K562 (cell line): ENCODE measurements around the gene MED17. TPM values are rescaled to one million over a fixed set of nuclear protein-coding genes. Genes with fewer than 3 reads are reported as not detected.
A peak's percentile ranks its signal among the peaks of the same experiment; 100 is the strongest.

Source experiments
- ATAC-seq: fragments of 200-7000 bp; cut with Tn5 transposase; 3 replicates; pipeline ENCODE4 v1.9.1; 2020; ENCODE audit warnings: moderate library complexity
- BruUV-seq: library from RNA; stranded (reverse); fragments of 400-500 nt; replicated peaks from 2 replicates; lab custom pipeline; 2021; lab: Mats Ljungman, UMichigan
- CTCF ChIA-PET: fragments of 300-600 bp; formaldehyde crosslinking; extraction: SDS; loops from one replicate; lab custom pipeline; 2021; ENCODE audit warnings: low intra/inter-chr PET ratio; lab: Yijun Ruan, JAX
- POLR2A ChIA-PET: fragments of 300-600, 350-650 bp; sonication (Branson Sonifier 250); formaldehyde crosslinking; extraction: SDS; loops from one replicate; lab custom pipeline; 2021; ENCODE audit warnings: antibody characterized with exemption, inconsistent platforms; lab: Yijun Ruan, JAX
- DNase-seq, 4 experiments: peaks; one replicate each; pipeline versions ENCODE4 v3.0.0 to v3.0.0-alpha.2; 2011 to 2018; ENCODE audit warnings: low spot score in 3 of 4, mixed read lengths in 3 of 4; ENCODE audit errors: extremely low read depth in 1 of 4
- FAIRE-seq: peaks from 2 replicates; lab custom pipeline; 2011; peaks lifted over from hg19 to GRCh38; lab: Jason Lieb, UNC
- H2AFZ ChIP-seq: 2 replicates; pipeline ENCODE4 v1.6.0; 2011; ENCODE audit warnings: low read depth, low read length, control low read depth, inconsistent platforms
- H3K27ac ChIP-seq: fragments of 200-600 bp; 3 replicates; pipeline ENCODE4 v1.8.0; 2011; ENCODE audit warnings: low read depth, mild to moderate bottlenecking, control low read depth, inconsistent platforms, low read length, moderate library complexity, mixed read lengths; ENCODE audit errors: extremely low read depth
- H3K27me3 ChIP-seq, 2 experiments: fragments of 300-600 bp in 1 of 2; 2 replicates in 1 of 2; 3 replicates in 1 of 2; pipeline versions ENCODE4 v1.6.0 to v1.8.0; 2011; ENCODE audit warnings: inconsistent platforms in 2 of 2, low read length in 2 of 2, mild to moderate bottlenecking in 1 of 2, mixed read lengths in 1 of 2, moderate library complexity in 1 of 2; ENCODE audit not compliant: control insufficient read depth in 2 of 2, insufficient read depth in 2 of 2
- H3K36me3 ChIP-seq: fragments of 300-600 bp; 3 replicates; pipeline ENCODE4 v1.8.0; 2011; ENCODE audit warnings: mild to moderate bottlenecking, low read length, inconsistent platforms; ENCODE audit not compliant: control insufficient read depth, insufficient read depth
- H3K4me1 ChIP-seq, 2 experiments: fragments of 200-600 bp in 1 of 2; replicated peaks in 1 of 2; 2 replicates in 1 of 2; 3 replicates in 1 of 2; pipeline versions ENCODE4 v1.5.1 to v1.8.0; 2011; ENCODE audit warnings: inconsistent platforms in 2 of 2, low read length in 2 of 2, mild to moderate bottlenecking in 1 of 2, mixed read lengths in 1 of 2, moderate library complexity in 1 of 2; ENCODE audit not compliant: control insufficient read depth in 2 of 2, insufficient read depth in 2 of 2
- H3K4me2 ChIP-seq: 2 replicates; pipeline ENCODE4 v1.6.1; 2011; ENCODE audit warnings: low read length, control low read depth, inconsistent platforms, mixed read lengths; ENCODE audit not compliant: insufficient read depth
- H3K4me3 ChIP-seq: fragments of 200-600 bp; sonication (generic), shearing (Covaris generic); 2 replicates; pipeline ENCODE4 v1.5.1; 2016; ENCODE audit warnings: control low read depth, inconsistent platforms
- H3K79me2 ChIP-seq: fragments of 200-600 bp; 3 replicates; pipeline ENCODE4 v1.8.0; 2011; ENCODE audit warnings: low read length, inconsistent platforms; ENCODE audit not compliant: control insufficient read depth, insufficient read depth
- H3K9ac ChIP-seq, 2 experiments: 2 replicates each; pipeline versions ENCODE4 v1.6.0 to v1.6.1; 2011; ENCODE audit warnings: low read depth in 2 of 2, low read length in 2 of 2, control low read depth in 1 of 2, inconsistent platforms in 1 of 2, mild to moderate bottlenecking in 1 of 2, mixed read lengths in 1 of 2; ENCODE audit not compliant: insufficient read depth in 1 of 2
- H3K9me1 ChIP-seq: one replicate; pipeline ENCODE4 v1.6.0; 2011; ENCODE audit warnings: inconsistent platforms, mild to moderate bottlenecking, low read length, moderate library complexity; ENCODE audit not compliant: control insufficient read depth, insufficient read depth
- H3K9me3 ChIP-seq: replicated peaks from 2 replicates; pipeline ENCODE4 v1.5.1; 2011; ENCODE audit warnings: low read depth, low read length, inconsistent platforms; ENCODE audit not compliant: control insufficient read depth, insufficient read depth
- H4K20me1 ChIP-seq: replicated peaks from 2 replicates; pipeline ENCODE4 v1.6.1; 2011; ENCODE audit warnings: low read length, inconsistent platforms, mixed read lengths; ENCODE audit not compliant: control insufficient read depth, insufficient read depth
- CHD1 ChIP-seq: fragments of 200-600 bp; sonication (generic); IDR thresholded peaks from one replicate; pipeline ENCODE4 v1.6.1; 2012; ENCODE audit warnings: mild to moderate bottlenecking, moderate library complexity, low read length, inconsistent platforms
- ELF4 ChIP-seq: fragments of 450-650 bp; formaldehyde crosslinking; IDR thresholded peaks from 2 replicates; pipeline ENCODE4 v1.4.0; 2022; ENCODE audit warnings: missing genetic modification characterization
- ESRRB ChIP-seq: fragments of 250-450 bp; sonication (Bioruptor Pico); IDR thresholded peaks from 2 replicates; pipeline ENCODE4 v1.5.0; 2020; ENCODE audit warnings: mild to moderate bottlenecking, moderate library complexity, borderline replicate concordance
- POLR2A ChIP-seq: fragments of 450-650 bp; conservative IDR thresholded peaks from 2 replicates; pipeline ENCODE4 v1.6.1; 2016
- RBFOX2 ChIP-seq: fragments of 200-400 bp; formaldehyde crosslinking; IDR thresholded peaks from 2 replicates; pipeline ENCODE4 v1.6.1; 2017; ENCODE audit warnings: low read depth, mild to moderate bottlenecking, low read length, moderate library complexity
- ZNF274 ChIP-seq: IDR thresholded peaks from 2 replicates; pipeline ENCODE4 v1.6.1; 2011; ENCODE audit warnings: low read depth, mild to moderate bottlenecking, low read length, moderate library complexity, borderline replicate concordance
- WGBS: fragments of 100-300 bp; shearing (Covaris generic); methylation state at CpG from one replicate; pipeline ENCODE4 v1.1.6; 2016; ENCODE audit warnings: low coverage, mixed read lengths; ENCODE audit not compliant: insufficient coverage; ENCODE audit errors: missing lambda C conversion rate; 5-methylcytosine and 5-hydroxymethylcytosine counted together
- in situ Hi-C: fragments of 300-500 bp; cut with MboI; formaldehyde crosslinking; loops from 4 replicates; pipeline ENCODE4 v1.15.0; 2018; ENCODE audit warnings: inconsistent platforms, mixed read lengths
- intact Hi-C: fragments of 100-400 bp; cut with micrococcal nuclease; formaldehyde crosslinking; loops from 2 replicates; pipeline ENCODE4 v1.14.2; 2022
- polyA plus RNA-seq, 8 experiments: library from polyadenylated mRNA; depleted of rRNA in 4 of 8; stranded (reverse) in 5 of 8; unstranded in 3 of 8; fragments of >200 nt; fragmentation: Nextera tagmentation in 2 of 8; fragmentation: Illumina TruSeq in 1 of 8; extraction: Ambion mirVana in 2 of 8; extraction: Trizol in 1 of 8; gene quantifications; 2 replicates each; pipeline versions ENCODE4 v1.2.1 to v1.2.3, GENCODE V29; 2011 to 2014; ENCODE audit warnings: inconsistent platforms in 1 of 8, missing spikeins in 1 of 8
- total RNA-seq, 7 experiments: library from RNA; depleted of rRNA in 6 of 7; stranded (reverse); fragments of >200 nt in 6 of 7; fragmentation: Illumina TruSeq in 2 of 7; extraction: Trizol in 2 of 7; gene quantifications; 2 replicates each; pipeline versions ENCODE4 v1.2.1 to v1.2.3, GENCODE V29; 2011 to 2021; ENCODE audit warnings: low replicate concordance in 1 of 7

The MED17 gene
- total and polyA plus RNA-seq, 9 of the 15 experiments (the other 6 are each of a cell fraction or from before 2014, with no cell fraction given) = 6.7 to 34.7 (median 26.8) TPM

- Histone ChIP-seq H3K4me3 (peak overlapping the region; percentile 79), H3K4me2 (peak overlapping the region; percentile 95), H3K27me3 (no peaks in the 10 kb centered on the region), H3K27ac (peak overlapping the region; percentile 98), H3K4me1 (peaks cover 4 to 9% of the 10 kb centered on the region in 2 experiments; a peak in 4 of 5 replicates)
- CTCF ChIA-PET = no interaction called here
- FAIRE-seq (no peak), ATAC-seq (no peak)
- TF ChIP-seq ZNF274 (no peak), ESRRB (CRISPR knock-in tag) (no peak), POLR2A (peak; percentile 11; the same call in 1 of the 2 replicates), ELF4 (CRISPR knock-in tag) (no peak), RBFOX2 (peak; percentile 7; the same call in 1 of the 2 replicates), CHD1 (peak; percentile 40)
- TF ChIP-seq, all 486 proteins: peak for 3
- Histone ChIP-seq H4K20me1 (peaks cover 4% of the 10 kb centered on the region), H3K36me3 (peaks cover 74% of the 10 kb centered on the region), H3K9ac (peak overlapping the region; percentile 77 to 99; a peak in 3 of 4 replicates), H3K79me2 (peaks cover 94% of the 10 kb centered on the region), H3K9me3 (no peaks in the 10 kb centered on the region), H2AFZ (no peak overlapping the region), H3K9me1 (no peaks in the 10 kb centered on the region)
- POLR2A ChIA-PET = interaction anchor here (0.6 to 5.1 kb wide), 7 partner anchors 10 to 46 kb away, joined by 3 to 98 read pairs (median 5); partner anchors contain the start of gene MED17
- in situ Hi-C loops (no loop called here), intact Hi-C loops (no loop called here)
- BruUV-seq = no TSS peak
- no peak for DNase-seq
- WGBS = 1% methylated on average over 6 of the region's 6 CpGs
These were observed 45.4 kb upstream of the MED17 start for GRCh38 chr11:93738647-93739081.
